ENCODE data around the gene IQCE.
"Not testable (repeated sequence)": the region's sequence is repeated elsewhere in the genome, so short reads cannot be mapped to it uniquely, and the experiment has no call there.

The IQCE gene

GRCh38 chr7:2607923-2608904 is 49.4 kb downstream of the IQCE start:
- no peak for ATAC-seq

GRCh38 chr7:2608921-2609411 is 50.2 kb downstream of the IQCE start:
- TF ChIP-seq TOX (CRISPR knock-in tag; IDR thresholded peaks at IDR 0.05; ENCODE audit: borderline replicate concordance) (no peak), POU6F1 (CRISPR knock-in tag; IDR thresholded peaks at IDR 0.05; ENCODE audit: borderline replicate concordance, low read depth) (no peak), ARNTL (CRISPR knock-in tag; IDR thresholded peaks at IDR 0.05; ENCODE audit: borderline replicate concordance, low read depth) (no peak), PPARA (CRISPR knock-in tag; IDR thresholded peaks at IDR 0.05; ENCODE audit: borderline replicate concordance) (no peak), SNAI2 (CRISPR knock-in tag; IDR thresholded peaks at IDR 0.05) (no peak), TCF4 (CRISPR knock-in tag; IDR thresholded peaks at IDR 0.05; ENCODE audit: borderline replicate concordance) (no peak)
- ATAC-seq, result peak; percentile 72

More at GRCh38 chr7:2607923-2608904, 49.4 kb downstream of the IQCE start:
- TF ChIP-seq TCF4 (CRISPR knock-in tag; IDR thresholded peaks at IDR 0.05; ENCODE audit: borderline replicate concordance), result no peak
- no peak for TF ChIP-seq CSRNP3 (CRISPR knock-in tag; IDR thresholded peaks at IDR 0.05)
- no peak for TF ChIP-seq ZFP3 (CRISPR knock-in tag; IDR thresholded peaks at IDR 0.05)
- no peak for TF ChIP-seq GLIS3 (CRISPR knock-in tag; IDR thresholded peaks at IDR 0.05)
- TF ChIP-seq PATZ1 (CRISPR knock-in tag; IDR thresholded peaks at IDR 0.05; ENCODE audit: borderline replicate concordance), result no peak

- not testable (repeated sequence) for ATAC-seq
Measured at GRCh38 chr7:2609646-2610045, 50.9 kb downstream of the IQCE start.

GRCh38 chr7:2610466-2610865 is 51.7 kb downstream of the IQCE start:
- TF ChIP-seq RARB (CRISPR knock-in tag; IDR thresholded peaks at IDR 0.05) (no peak), ZNF565 (CRISPR knock-in tag; conservative IDR thresholded peaks at IDR 0.05; ENCODE audit: low read depth) (no peak), ZC3H10 (CRISPR knock-in tag; IDR thresholded peaks at IDR 0.05) (no peak), BACH2 (CRISPR knock-in tag; IDR thresholded peaks at IDR 0.05; ENCODE audit: borderline replicate concordance) (no peak)
- ATAC-seq, result no peak

GRCh38 chr7:2610898-2611297 is 52.1 kb downstream of the IQCE start:
- no peak for TF ChIP-seq TCF4 (CRISPR knock-in tag; IDR thresholded peaks at IDR 0.05; ENCODE audit: borderline replicate concordance)
- no peak for TF ChIP-seq OSR1 (CRISPR knock-in tag; IDR thresholded peaks at IDR 0.05)
- TF ChIP-seq CSDC2 (CRISPR knock-in tag; IDR thresholded peaks at IDR 0.05), result no peak
- TF ChIP-seq PATZ1 (CRISPR knock-in tag; IDR thresholded peaks at IDR 0.05; ENCODE audit: borderline replicate concordance), result no peak
- no peak for TF ChIP-seq ZNF8 (CRISPR knock-in tag; IDR thresholded peaks at IDR 0.05)
- TF ChIP-seq ZFP30 (CRISPR knock-in tag; IDR thresholded peaks at IDR 0.05), result no peak
- TF ChIP-seq PPARA (CRISPR knock-in tag; IDR thresholded peaks at IDR 0.05; ENCODE audit: borderline replicate concordance), result no peak
- no peak for TF ChIP-seq SNAI2 (CRISPR knock-in tag; IDR thresholded peaks at IDR 0.05)
- no peak for TF ChIP-seq POU6F1 (CRISPR knock-in tag; IDR thresholded peaks at IDR 0.05; ENCODE audit: borderline replicate concordance, low read depth)
- no peak for TF ChIP-seq ESRRG (CRISPR knock-in tag; IDR thresholded peaks at IDR 0.05)
- no peak for ATAC-seq
